Measurements from ENCODE around the gene HEATR1.
A peak's percentile ranks its signal among the peaks of the same experiment; 100 is the strongest.
"Not testable (repeated sequence)": the region's sequence is repeated elsewhere in the genome, so short reads cannot be mapped to it uniquely, and the experiment has no call there.

Gene HEATR1
- total RNA-seq = 160 to 402 reads per million in 2 experiments

- DNase-seq (ENCODE audit: low read depth) = peak; percentile 77
Measured at GRCh38 chr1:236603991-236604904, at the start of gene HEATR1. HEATR1 (minus strand) TSS chr1:236604516; CDS start chr1:236604095, 421 bp downstream.

- DNase-seq (ENCODE audit: low read depth) = no peak
Measured at GRCh38 chr1:236645016-236645680, 40.8 kb upstream of the HEATR1 start.

GRCh38 chr1:236642763-236643162, 38.4 kb upstream of the HEATR1 start:
- no peak for DNase-seq (ENCODE audit: low read depth)

GRCh38 chr1:236639686-236640085, 35.4 kb upstream of the HEATR1 start:
- DNase-seq (ENCODE audit: low read depth) = no peak

GRCh38 chr1:236638945-236639344, 34.6 kb upstream of the HEATR1 start:
- DNase-seq (ENCODE audit: low read depth) = no peak

- no peak for DNase-seq (ENCODE audit: low read depth)
Measured at GRCh38 chr1:236636017-236636416, 31.7 kb upstream of the HEATR1 start.

GRCh38 chr1:236627727-236628408, 23.6 kb upstream of the HEATR1 start:
- no peak for DNase-seq (ENCODE audit: low read depth)

- no peak for DNase-seq (ENCODE audit: low read depth)
Measured at GRCh38 chr1:236623371-236624166, 19.3 kb upstream of the HEATR1 start.

- DNase-seq (ENCODE audit: low read depth) = no peak
Measured at GRCh38 chr1:236622407-236622806, 18.1 kb upstream of the HEATR1 start.

GRCh38 chr1:236619398-236619797, 15.1 kb upstream of the HEATR1 start:
- DNase-seq (ENCODE audit: low read depth) = no peak

GRCh38 chr1:236618507-236618906, 14.2 kb upstream of the HEATR1 start:
- no peak for DNase-seq (ENCODE audit: low read depth)

GRCh38 chr1:236615399-236616148, 11.3 kb upstream of the HEATR1 start:
- DNase-seq (ENCODE audit: low read depth) = no peak

GRCh38 chr1:236612349-236612748, 8.0 kb upstream of the HEATR1 start:
- no peak for DNase-seq (ENCODE audit: low read depth)

GRCh38 chr1:236608930-236609726, 4.8 kb upstream of the HEATR1 start:
- no peak for DNase-seq (ENCODE audit: low read depth)

GRCh38 chr1:236607597-236607996, 3.3 kb upstream of the HEATR1 start:
- DNase-seq (ENCODE audit: low read depth) = not testable (repeated sequence)

GRCh38 chr1:236604905-236605806, 840 bp upstream of the HEATR1 start:
- no peak for DNase-seq (ENCODE audit: low read depth)

GRCh38 chr1:236602171-236602570, 2.1 kb downstream of the HEATR1 start:
- no peak for DNase-seq (ENCODE audit: low read depth)

GRCh38 chr1:236590553-236591150, 13.7 kb downstream of the HEATR1 start:
- no peak for DNase-seq (ENCODE audit: low read depth)

GRCh38 chr1:236589531-236589930, 14.8 kb downstream of the HEATR1 start:
- no peak for DNase-seq (ENCODE audit: low read depth)
